K562 (cell line): Measurements from ENCODE around the gene CD164L2. TPM values are rescaled to one million over a fixed set of nuclear protein-coding genes. Genes with fewer than 3 reads are reported as not detected.

ENCODE experiments used
- E2F3 ChIP-seq: fragments of 250-450 bp; sonication (Bioruptor Pico); IDR thresholded peaks from 2 replicates; pipeline ENCODE4 v1.4.0; 2020; ENCODE audit warnings: mild to moderate bottlenecking
- ZBTB7A ChIP-seq: IDR thresholded peaks from 2 replicates; pipeline ENCODE4 v1.6.1; 2011; ENCODE audit warnings: low read depth, mild to moderate bottlenecking, low read length, moderate library complexity, borderline replicate concordance; ENCODE audit not compliant: control insufficient read depth
- ZNF143 ChIP-seq: sonication (generic); formaldehyde crosslinking; IDR thresholded peaks from 2 replicates; pipeline ENCODE4 v1.9.0; 2022; ENCODE audit warnings: mild to moderate bottlenecking, missing genetic modification reagents
- ZSCAN32 ChIP-seq: fragments of 450-650 bp; formaldehyde crosslinking; IDR thresholded peaks from 2 replicates; pipeline ENCODE4 v1.4.0; 2020; ENCODE audit warnings: mild to moderate bottlenecking, moderate library complexity
- polyA plus RNA-seq, 8 experiments: library from polyadenylated mRNA; depleted of rRNA in 4 of 8; stranded (reverse) in 5 of 8; unstranded in 3 of 8; fragments of >200 nt; fragmentation: Nextera tagmentation in 2 of 8; fragmentation: Illumina TruSeq in 1 of 8; extraction: Ambion mirVana in 2 of 8; extraction: Trizol in 1 of 8; gene quantifications; 2 replicates each; pipeline versions ENCODE4 v1.2.1 to v1.2.3, GENCODE V29; 2011 to 2014; ENCODE audit warnings: inconsistent platforms in 1 of 8, missing spikeins in 1 of 8
- total RNA-seq, 7 experiments: library from RNA; depleted of rRNA in 6 of 7; stranded (reverse); fragments of >200 nt in 6 of 7; fragmentation: Illumina TruSeq in 2 of 7; extraction: Trizol in 2 of 7; gene quantifications; 2 replicates each; pipeline versions ENCODE4 v1.2.1 to v1.2.3, GENCODE V29; 2011 to 2021; ENCODE audit warnings: low replicate concordance in 1 of 7
- TF ChIP-seq, protein P1 (sequence below): sonication (generic); formaldehyde crosslinking; IDR thresholded peaks from 2 replicates; pipeline ENCODE4 v1.8.1; 2023; ENCODE audit warnings: mild to moderate bottlenecking, missing genetic modification reagents
- TF ChIP-seq, protein P2 (sequence below), 3 experiments: IDR thresholded peaks in 2 of 3; conservative IDR thresholded peaks in 1 of 3; 2 replicates each; pipeline ENCODE4 v1.5.1; 2011 to 2012; ENCODE audit warnings: low read length in 3 of 3, mild to moderate bottlenecking in 3 of 3, control low read depth in 2 of 3, improper control_type of control experiment in 1 of 3, inconsistent platforms in 1 of 3, low read depth in 1 of 3, mixed read lengths in 1 of 3, moderate library complexity in 1 of 3; ENCODE audit not compliant: insufficient read depth in 2 of 3

Gene CD164L2
- total and polyA plus RNA-seq, 9 of the 15 experiments (the other 6 are each of a cell fraction or from before 2014, with no cell fraction given): 0.08 to 0.92 (median 0.38) TPM; not detected in 1

- TF ChIP-seq, protein P1, sequence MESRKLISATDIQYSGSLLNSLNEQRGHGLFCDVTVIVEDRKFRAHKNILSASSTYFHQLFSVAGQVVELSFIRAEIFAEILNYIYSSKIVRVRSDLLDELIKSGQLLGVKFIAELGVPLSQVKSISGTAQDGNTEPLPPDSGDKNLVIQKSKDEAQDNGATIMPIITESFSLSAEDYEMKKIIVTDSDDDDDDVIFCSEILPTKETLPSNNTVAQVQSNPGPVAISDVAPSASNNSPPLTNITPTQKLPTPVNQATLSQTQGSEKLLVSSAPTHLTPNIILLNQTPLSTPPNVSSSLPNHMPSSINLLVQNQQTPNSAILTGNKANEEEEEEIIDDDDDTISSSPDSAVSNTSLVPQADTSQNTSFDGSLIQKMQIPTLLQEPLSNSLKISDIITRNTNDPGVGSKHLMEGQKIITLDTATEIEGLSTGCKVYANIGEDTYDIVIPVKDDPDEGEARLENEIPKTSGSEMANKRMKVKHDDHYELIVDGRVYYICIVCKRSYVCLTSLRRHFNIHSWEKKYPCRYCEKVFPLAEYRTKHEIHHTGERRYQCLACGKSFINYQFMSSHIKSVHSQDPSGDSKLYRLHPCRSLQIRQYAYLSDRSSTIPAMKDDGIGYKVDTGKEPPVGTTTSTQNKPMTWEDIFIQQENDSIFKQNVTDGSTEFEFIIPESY (CRISPR knock-in tag): 0 out of 2 replicates have a peak, but pooled peaks have one; percentile 4
- TF ChIP-seq, protein P2, sequence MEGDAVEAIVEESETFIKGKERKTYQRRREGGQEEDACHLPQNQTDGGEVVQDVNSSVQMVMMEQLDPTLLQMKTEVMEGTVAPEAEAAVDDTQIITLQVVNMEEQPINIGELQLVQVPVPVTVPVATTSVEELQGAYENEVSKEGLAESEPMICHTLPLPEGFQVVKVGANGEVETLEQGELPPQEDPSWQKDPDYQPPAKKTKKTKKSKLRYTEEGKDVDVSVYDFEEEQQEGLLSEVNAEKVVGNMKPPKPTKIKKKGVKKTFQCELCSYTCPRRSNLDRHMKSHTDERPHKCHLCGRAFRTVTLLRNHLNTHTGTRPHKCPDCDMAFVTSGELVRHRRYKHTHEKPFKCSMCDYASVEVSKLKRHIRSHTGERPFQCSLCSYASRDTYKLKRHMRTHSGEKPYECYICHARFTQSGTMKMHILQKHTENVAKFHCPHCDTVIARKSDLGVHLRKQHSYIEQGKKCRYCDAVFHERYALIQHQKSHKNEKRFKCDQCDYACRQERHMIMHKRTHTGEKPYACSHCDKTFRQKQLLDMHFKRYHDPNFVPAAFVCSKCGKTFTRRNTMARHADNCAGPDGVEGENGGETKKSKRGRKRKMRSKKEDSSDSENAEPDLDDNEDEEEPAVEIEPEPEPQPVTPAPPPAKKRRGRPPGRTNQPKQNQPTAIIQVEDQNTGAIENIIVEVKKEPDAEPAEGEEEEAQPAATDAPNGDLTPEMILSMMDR (IDR thresholded peaks at IDR 0.05 in 2 of 3, conservative IDR thresholded peaks at IDR 0.05 in 1 of 3; ENCODE audit: insufficient read depth in 2 of 3, low read depth in 1 of 3, low read length in 3 of 3): peak in 2 of 3 experiments; percentile 1 to 23; a peak in 2 of 6 replicates
- 0 out of 2 replicates have a peak, but pooled peaks have one; percentile 15 for TF ChIP-seq E2F3 (CRISPR knock-in tag)
- TF ChIP-seq ZNF143 (CRISPR knock-in tag): peak; percentile 48; the same call in 1 of the 2 replicates
- TF ChIP-seq ZBTB7A: peak; percentile 9; the same call in 1 of the 2 replicates
- TF ChIP-seq ZSCAN32: no peak
Observed at GRCh38 chr1:27391511-27392095, 8.5 kb upstream of the CD164L2 start (continued).
